Immature natural killer cell (primary cell): Measurements from ENCODE around the gene AGGF1. TPM values are rescaled to one million over a fixed set of nuclear protein-coding genes. Genes with fewer than 3 reads are reported as not detected.

Experiments
- DNase-seq, 3 donors: peaks; one replicate each; pipeline ENCODE4 v3.0.0; 2022; ENCODE audit warnings: mixed read lengths in 1 of 3
- H3K27ac Mint-ChIP-seq, 6 donors: one replicate each; pipeline ENCODE4 v1.8.0; 2020; ENCODE audit warnings: mixed read lengths in 6 of 6, mild to moderate bottlenecking in 5 of 6, inconsistent platforms in 4 of 6, moderate library complexity in 3 of 6
- H3K27me3 Mint-ChIP-seq, 3 donors: one replicate each; pipeline ENCODE4 v1.8.0; 2020 to 2021; ENCODE audit warnings: low read depth in 3 of 3, mild to moderate bottlenecking in 3 of 3, mixed read lengths in 3 of 3, moderate library complexity in 3 of 3, inconsistent platforms in 1 of 3
- H3K36me3 Mint-ChIP-seq, 3 donors: one replicate each; pipeline ENCODE4 v1.8.0; 2020; ENCODE audit warnings: mixed read lengths in 3 of 3, inconsistent platforms in 2 of 3, mild to moderate bottlenecking in 2 of 3
- H3K4me1 Mint-ChIP-seq, 2 donors: one replicate each; pipeline ENCODE4 v1.8.0; 2020; ENCODE audit warnings: inconsistent platforms in 2 of 2, mild to moderate bottlenecking in 2 of 2, mixed read lengths in 2 of 2, moderate library complexity in 1 of 2
- H3K4me3 Mint-ChIP-seq, 5 donors: one replicate each; pipeline ENCODE4 v1.8.0; 2020; ENCODE audit warnings: mild to moderate bottlenecking in 5 of 5, mixed read lengths in 5 of 5, inconsistent platforms in 3 of 5, moderate library complexity in 3 of 5
- H3K9me3 Mint-ChIP-seq, 6 donors: one replicate each; pipeline ENCODE4 v1.8.0; 2020; ENCODE audit warnings: mild to moderate bottlenecking in 6 of 6, mixed read lengths in 6 of 6, inconsistent platforms in 4 of 6, moderate library complexity in 3 of 6
- polyA plus RNA-seq, 3 donors: library from polyadenylated mRNA; unstranded; fragments of 300-500 nt; fragmentation: Illumina TruSeq; gene quantifications; one replicate each; pipeline ENCODE4 v1.2.3, GENCODE V29; 2021

Gene AGGF1
- polyA plus RNA-seq, 3 donors from 2014 or later, result 16.1 to 38.4 (median 17.9) TPM

DNA sequence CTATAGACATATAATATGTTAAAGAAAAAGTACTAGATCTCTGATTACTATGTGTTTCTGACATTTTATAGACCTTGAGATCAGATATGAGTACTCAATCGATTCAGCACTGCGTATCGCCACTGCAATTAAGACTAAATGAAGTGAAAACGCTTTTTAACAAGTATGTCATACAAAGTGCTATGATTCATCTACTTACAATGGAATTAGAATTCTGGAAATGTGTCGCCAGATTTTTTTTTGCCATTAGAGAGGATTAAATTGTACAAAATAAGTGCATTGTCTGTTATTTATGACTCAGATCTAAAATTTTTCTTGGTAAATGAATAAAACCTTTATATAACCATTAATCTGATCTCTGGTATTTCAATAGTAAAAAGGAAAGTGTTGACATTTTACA, 20.0 kb upstream of the AGGF1 start:
- Mint-ChIP-seq H3K4me1 (no peaks in the 10 kb centered on the region), H3K36me3 (no peaks in the 10 kb centered on the region), H3K27ac (no peak overlapping the region), H3K4me3 (no peak overlapping the region), H3K27me3 (peaks cover 4 to 13% (median 6%) of the 10 kb centered on the region in 3 donors), H3K9me3 (peaks cover 0 to 3% (median 0%) of the 10 kb centered on the region in 6 donors)
- DNase-seq, result no peak

DNA sequence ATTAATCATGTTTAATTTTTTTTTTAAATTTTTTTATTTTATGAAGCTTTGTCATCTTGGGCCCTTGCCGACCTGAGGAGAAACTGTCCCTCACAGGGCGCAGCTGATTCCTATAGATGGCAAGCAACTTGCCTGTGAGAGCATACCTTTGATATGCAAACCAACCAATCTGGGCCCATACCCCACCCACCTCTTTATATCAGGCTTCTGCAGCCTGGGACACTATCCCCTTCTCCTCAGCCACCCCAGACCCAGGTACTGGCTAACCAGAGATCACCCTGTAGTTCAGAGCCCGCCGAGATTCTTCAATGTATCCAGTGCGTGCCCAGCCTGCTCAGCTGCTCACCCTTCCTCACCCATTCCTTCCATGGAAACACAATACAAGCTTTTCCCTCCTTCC, 18.7 kb upstream of the AGGF1 start:
- peaks cover 4 to 15% (median 6%) of the 10 kb centered on the region in 3 donors for H3K27me3 Mint-ChIP-seq
- no peak for DNase-seq
- no peaks in the 10 kb centered on the region for H3K4me1 Mint-ChIP-seq
- H3K27ac Mint-ChIP-seq, result no peak overlapping the region
- no peak overlapping the region for H3K4me3 Mint-ChIP-seq
- no peaks in the 10 kb centered on the region for H3K36me3 Mint-ChIP-seq
- peaks cover 0 to 2% (median 0%) of the 10 kb centered on the region in 6 donors for H3K9me3 Mint-ChIP-seq

DNA sequence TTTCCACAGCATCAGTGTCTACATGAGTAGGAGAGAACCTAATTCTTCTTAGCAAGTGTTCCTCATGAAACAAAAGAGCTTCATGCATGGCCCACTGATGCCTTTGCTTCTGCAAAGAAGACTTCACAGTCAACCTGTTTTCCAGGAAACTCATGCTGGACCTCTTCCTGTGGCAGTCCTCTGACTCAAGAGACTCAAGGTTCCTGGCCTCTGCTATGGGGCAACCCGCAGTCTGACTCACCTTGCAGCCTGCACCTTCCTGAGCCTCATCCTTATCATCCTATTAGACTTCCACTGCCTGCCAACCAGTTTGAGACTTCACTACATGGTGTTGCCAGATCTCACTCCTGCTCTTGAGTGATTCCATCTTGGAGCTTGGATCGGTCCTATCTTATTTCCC, 17.6 kb upstream of the AGGF1 start:
- no peak overlapping the region for H3K4me3 Mint-ChIP-seq
- H3K36me3 Mint-ChIP-seq, result no peaks in the 10 kb centered on the region
- H3K27ac Mint-ChIP-seq, result no peak overlapping the region
- DNase-seq, result no peak
- H3K27me3 Mint-ChIP-seq, result peaks cover 4 to 11% (median 6%) of the 10 kb centered on the region in 3 donors
- H3K9me3 Mint-ChIP-seq, result peaks cover 0 to 2% (median 0%) of the 10 kb centered on the region in 6 donors
- no peaks in the 10 kb centered on the region for H3K4me1 Mint-ChIP-seq

DNA sequence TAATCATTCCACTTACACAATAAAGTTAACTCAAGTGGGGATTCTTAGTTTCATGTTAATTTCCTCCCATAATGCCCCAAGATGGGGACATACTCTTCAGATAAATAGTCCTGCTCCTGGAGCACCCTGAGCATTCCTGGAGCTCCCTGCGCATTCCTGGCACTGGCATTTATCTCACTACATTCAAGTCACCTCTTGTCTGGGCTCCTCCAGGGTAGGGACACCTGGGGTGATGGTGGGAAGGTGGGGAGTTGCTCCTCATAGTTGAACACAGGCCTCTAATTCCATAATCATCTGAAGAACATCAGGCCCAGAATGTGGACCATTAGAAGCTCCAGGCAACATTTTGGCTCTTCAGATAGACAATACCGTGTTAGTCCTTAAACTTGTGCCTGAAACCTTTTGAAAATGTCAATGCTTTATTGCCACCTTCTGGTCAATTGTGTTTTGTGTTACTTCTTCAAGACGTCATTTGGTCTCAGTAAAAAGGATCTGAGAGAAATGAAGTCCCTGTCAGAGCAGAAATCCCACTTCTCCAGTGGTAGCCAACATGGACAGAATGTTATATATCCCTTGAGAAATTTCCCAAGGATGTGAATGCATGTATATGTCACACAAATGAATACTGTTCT, 14.2 kb upstream of the AGGF1 start:
- Mint-ChIP-seq H3K27ac (no peak overlapping the region), H3K27me3 (peaks cover 2 to 8% (median 7%) of the 10 kb centered on the region in 3 donors)
- no peak for DNase-seq

DNA sequence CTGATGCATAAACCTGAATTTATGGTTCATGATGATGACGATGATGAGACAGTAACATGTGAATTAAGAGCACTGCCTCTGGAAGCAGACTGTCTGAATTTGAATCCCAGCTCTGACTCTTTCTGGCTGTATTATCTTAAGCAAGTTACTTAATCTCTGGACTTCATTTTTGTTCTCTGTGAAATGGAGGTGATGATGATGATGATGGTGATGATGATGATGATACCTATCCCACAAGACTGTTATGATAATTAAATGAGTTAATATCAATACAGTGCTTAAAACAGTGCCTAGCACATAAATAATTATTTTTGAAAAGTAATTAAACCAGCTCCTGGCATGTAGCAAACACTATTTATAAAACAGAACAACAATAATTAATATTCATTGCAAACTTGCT, 13.2 kb upstream of the AGGF1 start:
- no peak for DNase-seq
- Mint-ChIP-seq H3K27ac (no peak overlapping the region), H3K9me3 (no peaks in the 10 kb centered on the region), H3K4me1 (no peaks in the 10 kb centered on the region), H3K27me3 (peaks cover 2 to 13% (median 8%) of the 10 kb centered on the region in 3 donors), H3K4me3 (no peak overlapping the region), H3K36me3 (no peaks in the 10 kb centered on the region)

More for the DNA sequence above, 14.2 kb upstream of the AGGF1 start:
- H3K4me3 Mint-ChIP-seq, result no peak overlapping the region
- no peaks in the 10 kb centered on the region for H3K9me3 Mint-ChIP-seq
- no peaks in the 10 kb centered on the region for H3K4me1 Mint-ChIP-seq
- no peaks in the 10 kb centered on the region for H3K36me3 Mint-ChIP-seq

DNA sequence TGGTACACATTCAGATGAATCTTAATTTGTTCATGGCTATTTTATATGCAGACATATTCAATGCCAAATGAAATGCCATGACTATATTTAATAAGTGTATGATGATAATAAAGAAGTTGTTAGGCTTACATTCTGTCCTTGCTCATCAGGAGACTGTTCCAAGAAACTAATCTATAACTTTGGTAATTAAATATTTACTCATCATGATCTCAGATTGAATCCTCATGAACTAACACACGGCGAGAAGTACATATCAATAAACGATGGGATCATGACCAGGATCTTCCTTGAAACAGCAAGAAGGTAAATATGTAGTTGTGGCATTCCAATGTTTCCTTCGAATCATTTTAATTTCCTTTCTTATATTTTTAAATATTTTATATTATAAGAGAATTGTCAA, 12.5 kb upstream of the AGGF1 start:
- no peak overlapping the region for H3K4me3 Mint-ChIP-seq
- H3K4me1 Mint-ChIP-seq, result no peaks in the 10 kb centered on the region
- H3K27ac Mint-ChIP-seq, result no peak overlapping the region
- no peak for DNase-seq
- H3K36me3 Mint-ChIP-seq, result no peaks in the 10 kb centered on the region
- H3K27me3 Mint-ChIP-seq, result peaks cover 4 to 19% (median 8%) of the 10 kb centered on the region in 3 donors
- H3K9me3 Mint-ChIP-seq, result no peaks in the 10 kb centered on the region

DNA sequence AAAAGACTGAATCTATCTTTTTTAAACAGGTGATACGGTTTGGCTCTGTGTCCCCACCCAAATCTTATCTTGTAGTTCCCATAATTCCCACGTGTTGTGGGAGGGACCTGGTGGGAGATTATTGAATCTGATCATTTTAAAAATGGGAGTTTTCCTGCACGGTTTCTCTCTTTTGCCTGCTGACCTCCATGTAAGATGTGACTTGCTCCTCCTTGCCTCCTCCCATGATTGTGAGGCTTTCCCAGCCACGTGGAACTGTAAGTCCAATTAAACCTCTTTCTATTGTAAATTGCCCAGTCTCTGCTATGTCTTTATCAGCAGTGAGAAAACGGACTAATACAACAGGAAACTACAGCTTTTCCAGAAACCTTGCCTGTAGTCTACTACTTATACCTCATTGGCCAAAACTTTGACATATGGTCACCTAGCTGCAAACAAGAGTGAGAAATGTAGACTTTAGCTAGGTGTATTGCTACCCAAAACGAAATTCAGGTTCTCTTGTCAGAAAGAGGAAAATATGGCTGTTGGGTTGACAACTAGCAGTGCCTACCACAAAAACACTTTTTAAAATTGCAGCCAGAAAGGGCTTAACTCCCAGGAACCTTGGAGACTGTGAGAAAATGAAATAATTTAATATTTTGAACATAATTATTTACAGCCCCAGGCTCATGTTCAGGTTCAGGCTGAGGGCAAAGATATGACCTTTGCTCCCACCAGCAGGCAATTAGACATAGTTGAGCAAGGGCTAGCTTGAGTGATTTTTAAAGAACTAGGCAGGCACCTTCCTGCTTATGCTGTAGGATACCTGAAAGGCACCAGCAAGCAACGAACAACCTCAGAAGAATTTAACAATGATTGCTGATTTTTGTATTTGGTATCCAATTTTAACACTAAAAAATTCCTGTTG, 7.4 kb upstream of the AGGF1 start:
- peaks cover 5 to 23% (median 12%) of the 10 kb centered on the region in 3 donors for H3K27me3 Mint-ChIP-seq
- H3K27ac Mint-ChIP-seq, result no peak overlapping the region

DNA sequence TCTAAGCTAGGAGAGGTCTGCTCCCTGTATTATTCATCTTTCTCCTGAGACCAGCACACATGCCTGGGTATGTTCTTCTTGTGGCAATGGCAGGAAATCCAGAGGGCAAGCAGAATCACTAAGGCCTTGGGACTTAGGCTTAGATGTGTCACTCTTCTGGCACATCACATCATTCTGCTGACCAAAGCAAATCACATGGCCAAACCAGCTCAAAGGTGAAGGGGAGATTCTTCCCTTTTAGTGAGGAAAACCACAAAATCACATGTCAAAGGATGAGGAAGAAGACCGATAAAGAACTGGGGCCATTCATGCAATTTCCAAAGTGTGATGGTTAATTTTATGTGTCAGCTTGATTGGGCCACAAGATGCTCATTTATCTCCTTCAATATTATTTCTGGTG, 5.7 kb upstream of the AGGF1 start:
- Mint-ChIP-seq H3K4me1 (peaks cover 0 to 1% of the 10 kb centered on the region in 2 donors), H3K27ac (no peak overlapping the region), H3K27me3 (peaks cover 9 to 23% (median 12%) of the 10 kb centered on the region in 3 donors), H3K36me3 (peaks cover 0 to 7% (median 0%) of the 10 kb centered on the region in 3 donors), H3K4me3 (no peak overlapping the region), H3K9me3 (peaks cover 0 to 11% (median 5%) of the 10 kb centered on the region in 6 donors)
- DNase-seq, result no peak

More for the DNA sequence above, 7.4 kb upstream of the AGGF1 start:
- Mint-ChIP-seq H3K4me1 (no peaks in the 10 kb centered on the region), H3K36me3 (no peaks in the 10 kb centered on the region), H3K9me3 (no peaks in the 10 kb centered on the region), H3K4me3 (no peak overlapping the region)
- no peak for DNase-seq

DNA sequence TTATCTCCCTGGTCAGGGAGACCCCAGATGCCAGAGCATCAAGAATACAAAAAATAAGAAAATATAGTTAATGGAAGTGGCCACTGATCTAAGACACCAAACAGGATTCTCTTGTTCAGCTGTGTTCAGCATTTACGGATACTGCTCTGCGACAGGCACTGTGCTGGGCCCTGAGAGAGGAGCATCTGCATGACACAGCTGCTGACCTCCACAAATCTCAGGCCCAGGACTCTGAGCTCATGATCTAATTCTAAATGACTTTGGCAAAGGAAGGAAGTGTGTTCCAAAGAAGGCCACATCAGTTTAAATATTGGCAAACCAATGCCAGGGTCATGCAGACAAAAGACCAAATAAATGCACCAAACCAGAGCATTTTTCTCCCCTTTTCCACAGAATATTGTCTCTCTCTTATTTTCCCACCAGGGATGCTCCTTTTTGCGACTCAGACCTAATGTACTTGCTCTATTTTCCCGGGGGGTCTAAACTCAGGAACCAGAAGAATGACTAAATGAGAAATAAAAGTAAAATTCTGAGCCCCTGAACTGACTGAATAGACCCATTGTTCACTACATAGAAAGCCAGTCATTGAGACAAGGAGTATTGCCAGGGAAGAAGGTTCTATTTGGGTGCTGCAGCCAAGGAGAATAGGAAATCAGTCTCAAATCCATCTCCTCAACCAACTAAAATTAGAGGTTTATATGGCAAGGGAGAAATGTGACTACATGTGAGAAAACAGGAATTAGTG, 1.4 kb upstream of the AGGF1 start:
- H3K36me3 Mint-ChIP-seq, result peaks cover 0 to 7% (median 4%) of the 10 kb centered on the region in 3 donors
- H3K4me3 Mint-ChIP-seq, result peak overlapping the region; percentile 36 to 97 (median 91)
- peaks cover 26 to 42% of the 10 kb centered on the region in 2 donors for H3K4me1 Mint-ChIP-seq
- DNase-seq, result no peak
- H3K9me3 Mint-ChIP-seq, result peaks cover 0 to 15% (median 6%) of the 10 kb centered on the region in 6 donors
- H3K27me3 Mint-ChIP-seq, result peaks cover 6 to 15% (median 11%) of the 10 kb centered on the region in 3 donors
- peak overlapping the region in 3 of 6 donors; percentile 6 to 82 (median 78) for H3K27ac Mint-ChIP-seq

DNA sequence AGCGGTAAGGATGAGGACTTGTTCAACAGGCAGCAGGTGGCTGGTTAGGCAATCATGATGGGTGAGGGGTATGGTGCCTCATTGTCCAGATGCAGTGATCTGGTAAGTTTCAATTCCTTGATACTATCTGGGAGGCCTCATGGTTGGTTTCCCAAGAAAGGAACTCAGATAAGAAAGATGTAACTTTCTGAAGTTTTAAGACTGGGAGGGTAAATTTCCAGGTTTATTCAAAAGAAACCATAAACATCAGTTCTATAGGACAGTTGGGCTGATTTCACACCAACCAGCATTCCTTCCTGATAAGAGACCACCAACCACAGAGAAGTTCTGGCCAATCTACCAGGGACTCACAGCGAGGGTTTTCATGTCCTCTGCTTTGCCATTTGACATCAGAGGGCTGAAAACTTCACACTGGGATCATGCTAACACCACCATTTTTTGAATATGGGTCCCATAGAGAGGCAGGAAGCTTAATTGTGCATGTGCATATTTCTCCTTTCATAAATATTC, 773 bp upstream of the AGGF1 start:
- Mint-ChIP-seq H3K27me3 (peaks cover 6 to 15% (median 11%) of the 10 kb centered on the region in 3 donors), H3K4me3 (peak overlapping the region; percentile 88 to 97 (median 91)), H3K9me3 (peaks cover 0 to 15% (median 6%) of the 10 kb centered on the region in 6 donors), H3K4me1 (peaks cover 28 to 45% of the 10 kb centered on the region in 2 donors), H3K36me3 (peaks cover 0 to 7% (median 4%) of the 10 kb centered on the region in 3 donors), H3K27ac (peak overlapping the region; percentile 82 to 94 (median 88))
- DNase-seq, result no peak

DNA sequence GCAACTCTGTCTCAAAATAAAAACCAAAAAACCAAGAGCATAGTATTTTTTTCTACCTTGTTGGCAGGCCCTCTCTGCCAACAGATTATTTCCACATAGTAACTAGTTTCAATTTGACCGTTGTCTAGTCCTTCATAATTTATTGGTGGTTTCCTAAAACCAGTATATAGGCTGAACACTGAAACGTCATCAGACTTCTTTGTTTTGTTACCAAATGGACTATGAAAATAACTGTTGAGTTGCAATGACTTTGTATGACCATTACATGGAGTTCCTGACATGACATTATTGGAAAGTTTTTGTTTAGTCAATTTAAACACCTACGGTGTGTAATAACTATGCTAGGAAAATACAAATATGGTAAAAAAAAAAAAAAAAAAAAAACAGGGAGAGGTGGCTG, 1.7 kb downstream of the AGGF1 start:
- Mint-ChIP-seq H3K27me3 (peaks cover 5 to 7% (median 6%) of the 10 kb centered on the region in 3 donors), H3K36me3 (peaks cover 4 to 17% (median 7%) of the 10 kb centered on the region in 3 donors), H3K27ac (no peak overlapping the region), H3K4me3 (peak overlapping the region; percentile 88 to 97 (median 91)), H3K4me1 (peaks cover 28 to 50% of the 10 kb centered on the region in 2 donors), H3K9me3 (peaks cover 0 to 15% (median 6%) of the 10 kb centered on the region in 6 donors)
- DNase-seq, result no peak

DNA sequence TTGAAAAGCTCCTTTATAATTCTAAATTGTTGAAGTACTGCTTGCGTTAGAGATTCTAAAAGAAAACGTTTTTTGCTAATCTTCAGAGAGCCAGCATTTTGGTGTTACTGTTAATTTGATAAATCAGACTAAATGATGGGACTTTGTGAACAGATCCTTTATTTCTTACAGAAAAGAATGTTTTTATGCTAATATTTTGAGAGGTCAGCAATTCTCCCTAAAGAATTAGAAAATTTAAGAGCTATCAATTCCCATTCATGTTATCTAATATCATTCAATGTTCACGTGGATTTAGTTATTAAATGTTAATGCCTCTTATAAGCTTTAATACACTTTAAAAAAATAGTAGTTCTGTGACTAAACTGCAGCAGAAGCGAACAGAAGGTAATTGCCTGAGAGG, 2.4 kb downstream of the AGGF1 start:
- Mint-ChIP-seq H3K27ac (peak overlapping the region in 1 of 6 donors; percentile 72), H3K4me1 (peaks cover 28 to 50% of the 10 kb centered on the region in 2 donors), H3K9me3 (peaks cover 0 to 15% (median 6%) of the 10 kb centered on the region in 6 donors), H3K4me3 (peak overlapping the region in 2 of 5 donors; percentile 27 to 35), H3K36me3 (peaks cover 4 to 17% (median 11%) of the 10 kb centered on the region in 3 donors), H3K27me3 (peaks cover 5 to 7% (median 6%) of the 10 kb centered on the region in 3 donors)
- DNase-seq, result no peak

DNA sequence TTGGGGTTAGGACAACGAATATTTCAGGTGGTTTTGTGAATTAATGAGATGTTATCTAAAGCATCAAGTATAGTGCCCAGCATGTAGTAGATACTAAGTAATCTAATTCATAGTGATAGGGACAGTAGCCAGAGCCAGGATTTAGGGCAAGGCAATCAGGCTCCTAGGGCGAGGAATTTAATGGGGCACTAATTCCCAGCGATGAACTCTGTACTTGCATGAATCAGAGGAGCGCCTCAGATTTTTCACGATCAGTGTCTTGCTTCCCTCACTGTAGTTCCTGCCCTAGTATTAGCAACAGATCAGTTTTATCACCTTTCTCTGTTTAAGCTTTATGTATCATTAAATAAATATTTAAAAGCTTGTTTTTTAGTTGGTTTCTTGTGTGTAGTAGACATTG, 3.1 kb downstream of the AGGF1 start:
- Mint-ChIP-seq H3K9me3 (peaks cover 0 to 11% (median 4%) of the 10 kb centered on the region in 6 donors), H3K4me1 (peaks cover 28 to 56% of the 10 kb centered on the region in 2 donors), H3K27me3 (peaks cover 3 to 6% (median 5%) of the 10 kb centered on the region in 3 donors), H3K27ac (peak overlapping the region in 2 of 6 donors; percentile 29 to 72), H3K4me3 (no peak overlapping the region), H3K36me3 (peaks cover 4 to 14% (median 11%) of the 10 kb centered on the region in 3 donors)
- DNase-seq, result no peak
